ENCODE results near the gene SSBP4.

GRCh38 chr19:18442941-18443340, 23.7 kb downstream of the SSBP4 start:
- TF ChIP-seq EZH2 (IDR thresholded peaks at IDR 0.05; ENCODE audit: insufficient read depth, low read length) (no peak), CTCF (IDR thresholded peaks at IDR 0.05; ENCODE audit: insufficient read depth, low read depth, low read length) (no peak)

All from astrocyte (in vitro differentiated cells and primary cell).